ENCODE results near the gene PTPRD.

The PTPRD gene

GRCh38 chr9:8448226-8448625 is 2164.6 kb downstream of the PTPRD start:
- no peak for DNase-seq

GRCh38 chr9:8447601-8448000 is 2165.2 kb downstream of the PTPRD start:
- DNase-seq, result peak; percentile 42

GRCh38 chr9:8437876-8438275 is 2174.9 kb downstream of the PTPRD start:
- peak; percentile 43 for DNase-seq

DNA sequence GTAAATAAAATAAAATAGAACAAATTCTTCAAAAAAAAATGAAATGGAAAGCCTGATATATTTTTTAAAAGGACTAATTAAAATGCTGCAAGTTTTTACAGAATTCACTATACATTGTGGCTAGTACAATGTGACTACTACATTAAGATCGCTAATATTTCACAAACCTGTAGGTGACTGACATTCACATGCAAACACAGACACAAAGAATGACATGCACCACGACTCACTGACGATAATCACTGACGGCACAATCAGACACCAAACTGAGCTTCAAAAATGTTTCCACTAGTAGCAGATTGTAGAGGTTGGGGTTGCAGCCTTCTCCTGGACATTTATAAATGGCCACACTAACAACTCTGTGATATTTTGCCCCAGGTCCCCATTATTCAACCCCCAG is 2175.5 kb downstream of the PTPRD start:
- DNase-seq, result no peak

GRCh38 chr9:8436786-8437185 is 2176.0 kb downstream of the PTPRD start:
- no peak for DNase-seq

- no peak for DNase-seq
Measured at GRCh38 chr9:8434621-8435020, 2178.2 kb downstream of the PTPRD start.

DNA sequence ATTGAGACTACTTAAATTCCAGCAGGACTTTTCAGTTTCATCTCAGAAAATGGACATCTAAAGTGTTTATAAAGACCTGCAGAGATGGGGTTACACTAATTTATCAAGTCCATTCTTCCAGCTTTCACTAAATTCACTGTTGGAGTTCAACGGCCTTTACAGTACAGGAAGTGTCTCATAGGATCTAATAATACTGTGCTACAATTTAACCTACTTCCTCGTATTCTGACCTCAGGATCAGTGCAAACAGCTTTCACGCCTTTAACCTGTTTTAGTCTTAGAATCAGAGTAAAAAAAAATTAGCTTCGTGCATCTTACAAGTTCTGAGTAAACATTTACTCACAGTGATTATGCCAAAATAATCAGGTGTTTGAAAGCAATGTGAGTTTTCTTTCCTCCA is 2180.6 kb downstream of the PTPRD start:
- DNase-seq, result no peak

- no peak for DNase-seq
Measured at GRCh38 chr9:8431505-8431904, 2181.3 kb downstream of the PTPRD start.

DNA sequence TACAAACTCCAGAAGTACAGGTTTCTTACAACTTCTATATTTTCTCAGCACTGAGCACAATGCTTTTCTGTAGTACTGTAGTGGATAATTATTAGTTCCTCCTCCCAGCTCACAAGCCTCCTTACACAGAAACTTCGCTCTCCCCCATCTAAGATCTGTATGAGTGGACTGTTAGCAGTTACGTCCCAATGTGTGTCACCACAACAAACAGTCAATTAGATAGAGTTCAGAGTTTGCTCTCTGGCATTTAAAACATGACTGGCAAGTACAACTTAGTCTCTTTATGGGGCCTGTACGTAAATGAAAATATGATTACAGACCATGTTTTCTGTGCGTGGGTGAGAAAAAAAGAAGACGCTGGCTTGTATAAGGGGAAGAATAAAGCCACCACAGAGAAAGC is 2181.9 kb downstream of the PTPRD start:
- no peak for DNase-seq

- no peak for DNase-seq
Measured at GRCh38 chr9:8429768-8430167, 2183.0 kb downstream of the PTPRD start.

- DNase-seq, result no peak
Measured at GRCh38 chr9:8429157-8429556, 2183.6 kb downstream of the PTPRD start.

DNA sequence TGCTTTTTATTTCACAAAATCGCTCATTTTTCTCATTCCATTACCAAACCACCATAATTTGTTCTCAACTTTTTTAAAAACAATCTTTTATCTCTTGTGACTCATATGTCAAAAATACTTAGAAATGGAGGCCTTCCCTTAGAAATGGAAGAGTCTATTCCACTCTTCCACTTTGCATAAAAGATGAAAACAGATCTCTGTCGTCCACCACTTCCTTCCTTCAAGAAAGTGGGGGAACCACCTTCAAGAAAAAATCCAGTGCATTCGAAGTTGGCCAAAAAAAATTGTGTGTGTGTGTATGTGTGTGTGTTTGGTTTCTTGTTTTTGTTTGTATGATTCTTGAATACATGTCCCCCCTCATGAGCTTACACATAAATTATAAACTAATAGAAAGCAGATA is 2184.4 kb downstream of the PTPRD start:
- DNase-seq, result no peak

- no peak for DNase-seq
Measured at GRCh38 chr9:8424786-8425410, 2187.9 kb downstream of the PTPRD start.

- DNase-seq, result no peak
Measured at GRCh38 chr9:8420416-8420815, 2192.4 kb downstream of the PTPRD start.

GRCh38 chr9:8419596-8420275 is 2193.1 kb downstream of the PTPRD start:
- no peak for DNase-seq

- DNase-seq, result no peak
Measured at GRCh38 chr9:8417341-8417740, 2195.5 kb downstream of the PTPRD start.

DNA sequence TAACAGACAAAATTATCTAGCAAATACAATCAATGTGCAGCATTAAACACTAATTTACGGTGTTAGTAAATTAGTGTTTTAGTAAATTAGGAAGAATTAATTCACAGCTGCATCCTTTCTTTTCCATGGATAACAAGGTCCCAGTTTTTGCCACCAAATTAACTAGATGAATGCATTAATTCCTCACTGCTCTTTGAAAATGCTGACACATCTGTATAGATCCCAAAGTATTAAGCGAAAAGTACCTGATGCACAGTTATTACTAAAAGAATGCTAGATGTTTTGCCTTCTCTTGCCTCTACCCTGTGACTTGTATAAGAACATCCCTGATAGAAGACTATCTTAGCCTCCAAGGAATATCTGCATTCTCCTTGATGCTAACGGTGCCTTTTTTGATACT is 2200.5 kb downstream of the PTPRD start:
- DNase-seq, result no peak

GRCh38 chr9:8408575-8409190 is 2204.1 kb downstream of the PTPRD start:
- DNase-seq, result no peak

GRCh38 chr9:8401961-8402705 is 2210.7 kb downstream of the PTPRD start:
- DNase-seq, result no peak

DNA sequence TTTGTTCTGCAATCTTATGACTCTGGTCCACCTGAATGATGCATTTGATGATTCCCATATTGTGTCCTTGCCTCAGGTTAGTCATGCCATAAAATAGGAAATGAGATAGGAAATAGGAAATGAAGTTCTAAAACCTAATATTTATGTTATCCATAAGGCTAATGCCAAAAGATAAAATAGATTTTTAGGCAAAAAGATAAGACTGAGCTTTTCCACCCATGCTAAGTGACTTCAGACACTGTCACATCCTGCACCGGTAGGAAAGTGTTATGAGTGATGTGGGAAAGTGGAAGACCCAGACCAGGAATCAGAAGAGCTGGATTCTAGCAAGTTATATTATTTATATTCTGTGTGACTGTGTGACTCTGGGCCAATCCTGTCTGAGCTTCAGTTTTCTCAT is 2212.4 kb downstream of the PTPRD start:
- DNase-seq, result no peak

DNA sequence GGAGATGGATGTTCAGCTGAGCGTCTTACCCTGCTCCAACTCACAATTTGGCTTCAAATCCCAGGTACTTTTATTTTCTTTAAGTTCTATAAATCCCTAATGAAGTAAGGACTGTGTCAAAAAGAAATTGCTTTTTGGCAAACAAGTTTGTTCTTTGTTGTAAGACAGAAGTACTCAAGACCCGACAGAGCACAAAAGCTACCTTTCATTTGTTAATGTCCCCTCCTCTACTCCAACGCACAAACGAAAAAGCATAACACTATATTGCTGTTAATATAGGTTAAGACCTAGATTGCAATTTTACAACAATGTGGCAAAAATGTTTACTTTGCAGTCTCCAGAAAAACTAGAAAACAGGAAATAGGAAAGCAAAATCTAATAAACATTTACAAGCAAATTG is 2217.8 kb downstream of the PTPRD start:
- no peak for DNase-seq

- no peak for DNase-seq
Measured at GRCh38 chr9:8394341-8394740, 2218.5 kb downstream of the PTPRD start.

DNA sequence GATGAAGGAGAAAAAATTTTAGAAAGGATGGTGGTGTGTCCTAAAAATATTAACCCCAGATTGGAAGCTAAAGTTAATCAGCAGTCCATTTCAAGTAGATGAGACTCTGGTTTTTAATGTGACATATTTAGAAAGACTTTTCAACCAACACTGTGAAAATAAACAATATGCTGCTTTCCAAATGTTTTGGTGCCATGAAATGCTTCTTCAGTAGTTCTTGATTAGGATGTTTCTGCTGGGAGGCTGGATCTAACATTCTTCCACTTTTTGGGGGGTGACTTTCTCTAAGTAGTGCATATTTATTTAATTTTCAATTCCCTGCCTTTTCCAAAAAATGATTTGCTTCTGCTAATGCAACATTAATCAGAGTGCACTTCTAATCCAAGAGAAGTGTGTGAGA is 2219.9 kb downstream of the PTPRD start:
- no peak for DNase-seq

- no peak for DNase-seq
Measured at GRCh38 chr9:8391566-8391965, 2221.2 kb downstream of the PTPRD start.

All from NCI-H2171 treated with DMSO at 0.1 percent for 48 hours (cell line).